HT1080 (cell line): ENCODE results near the gene OR7G1. TPM values are rescaled to one million over a fixed set of nuclear protein-coding genes. Genes with fewer than 3 reads are reported as not detected.
"Not testable (repeated sequence)": the region's sequence is repeated elsewhere in the genome, so short reads cannot be mapped to it uniquely, and the experiment has no call there.

Source experiments
- DNase-seq: peaks from one replicate; pipeline ENCODE4 v3.0.0-alpha.2; 2015; ENCODE audit warnings: low read depth
- small RNA-seq: library from RNA; depleted of rRNA; stranded (forward); fragments of <200 nt; gene quantifications from one replicate; pipeline ENCODE3, GENCODE V24; 2014
- total RNA-seq: library from RNA; depleted of rRNA; stranded (reverse); fragments of >200 nt; shearing (Covaris generic); gene quantifications from 2 replicates; pipeline ENCODE4 v1.2.3, GENCODE V29; 2014; rRNA removed

Gene OR7G1
- total RNA-seq, 1 experiment from 2014 or later: not detected

- DNase-seq: no peak
These were observed 36.9 kb downstream of the OR7G1 start for GRCh38 chr19:9078651-9079050.

- no peak for DNase-seq
These were observed 38.7 kb downstream of the OR7G1 start for GRCh38 chr19:9076901-9077300.

GRCh38 chr19:9075064-9075949 is 40.3 kb downstream of the OR7G1 start:
- peak; percentile 93 for DNase-seq

GRCh38 chr19:9073806-9074205 is 41.8 kb downstream of the OR7G1 start:
- no peak for DNase-seq

- not testable (repeated sequence) for DNase-seq
These were observed 43.8 kb downstream of the OR7G1 start for GRCh38 chr19:9071720-9072119.

GRCh38 chr19:9070066-9070465 is 45.5 kb downstream of the OR7G1 start:
- DNase-seq: no peak

GRCh38 chr19:9065457-9066014 is 50.0 kb downstream of the OR7G1 start:
- DNase-seq: no peak

Small RNAs within 50 kb of the gene (small RNA-seq; reads per million reads assigned to genes)
- gene OR1M4P: not detected

Other genes with a start within 250 kb of the OR7G1 start
- gene MUC16, start 105.4 kb downstream of the OR7G1 start, total RNA-seq: not detected in 2 replicates
- not detected in 2 replicates for gene OR1M1, start 28.7 kb downstream of the OR7G1 start, total RNA-seq
- not detected in 2 replicates for gene OR7G2, start 8.3 kb downstream of the OR7G1 start, total RNA-seq
- not detected in 2 replicates for gene OR7G3, start 11.2 kb upstream of the OR7G1 start, total RNA-seq
- 21.4 TPM in 2 replicates for gene ZNF317, start 24.6 kb upstream of the OR7G1 start, total RNA-seq
- not detected in 2 replicates for gene OR7D2, start 63.2 kb upstream of the OR7G1 start, total RNA-seq
- not detected in 2 replicates for gene OR7D4, start 103.8 kb upstream of the OR7G1 start, total RNA-seq
- not detected in 2 replicates for gene OR7E24, start 135.2 kb upstream of the OR7G1 start, total RNA-seq
- gene ZNF699, start 194.1 kb upstream of the OR7G1 start, total RNA-seq: 1.1 and 2.2 TPM in 2 replicates
- gene ZNF559, start 208.4 kb upstream of the OR7G1 start, total RNA-seq: 7.6 and 8.4 TPM in 2 replicates
- 0.19 TPM in 1 of 2 replicates, not detected in the other for gene ZNF177, start 247.2 kb upstream of the OR7G1 start, total RNA-seq